DMS 273 (cell line): Measurements from ENCODE around the gene STING1.
A peak's percentile ranks its signal among the peaks of the same experiment; 100 is the strongest.
"Not testable (repeated sequence)": the region's sequence is repeated elsewhere in the genome, so short reads cannot be mapped to it uniquely, and the experiment has no call there.

Source experiments
- DNase-seq: peaks from one replicate; lab custom pipeline; 2025; ENCODE audit not compliant: unreplicated experiment; lab: John Stamatoyannopoulos, UW

Gene STING1

DNA sequence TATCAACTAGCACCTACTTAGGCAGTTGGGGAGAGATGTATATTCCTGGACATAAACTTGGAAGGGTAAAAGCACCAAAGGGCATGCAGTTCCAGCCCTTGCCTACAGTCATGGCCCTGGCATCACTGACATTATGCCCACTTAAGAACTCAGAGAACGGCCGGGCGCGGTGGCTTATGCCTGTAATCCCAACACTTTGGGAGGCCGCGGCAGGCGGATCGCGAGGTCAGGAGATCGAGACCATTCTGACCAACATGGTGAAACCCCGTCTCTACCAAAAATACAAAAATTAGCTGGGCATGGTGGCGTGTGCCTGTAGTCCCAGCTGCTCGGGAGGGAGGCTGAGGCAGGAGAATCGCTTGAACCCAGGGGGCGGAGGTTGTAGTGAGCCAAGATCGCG lies 42.1 kb downstream of the STING1 start:
- DNase-seq, result not testable (repeated sequence)

DNA sequence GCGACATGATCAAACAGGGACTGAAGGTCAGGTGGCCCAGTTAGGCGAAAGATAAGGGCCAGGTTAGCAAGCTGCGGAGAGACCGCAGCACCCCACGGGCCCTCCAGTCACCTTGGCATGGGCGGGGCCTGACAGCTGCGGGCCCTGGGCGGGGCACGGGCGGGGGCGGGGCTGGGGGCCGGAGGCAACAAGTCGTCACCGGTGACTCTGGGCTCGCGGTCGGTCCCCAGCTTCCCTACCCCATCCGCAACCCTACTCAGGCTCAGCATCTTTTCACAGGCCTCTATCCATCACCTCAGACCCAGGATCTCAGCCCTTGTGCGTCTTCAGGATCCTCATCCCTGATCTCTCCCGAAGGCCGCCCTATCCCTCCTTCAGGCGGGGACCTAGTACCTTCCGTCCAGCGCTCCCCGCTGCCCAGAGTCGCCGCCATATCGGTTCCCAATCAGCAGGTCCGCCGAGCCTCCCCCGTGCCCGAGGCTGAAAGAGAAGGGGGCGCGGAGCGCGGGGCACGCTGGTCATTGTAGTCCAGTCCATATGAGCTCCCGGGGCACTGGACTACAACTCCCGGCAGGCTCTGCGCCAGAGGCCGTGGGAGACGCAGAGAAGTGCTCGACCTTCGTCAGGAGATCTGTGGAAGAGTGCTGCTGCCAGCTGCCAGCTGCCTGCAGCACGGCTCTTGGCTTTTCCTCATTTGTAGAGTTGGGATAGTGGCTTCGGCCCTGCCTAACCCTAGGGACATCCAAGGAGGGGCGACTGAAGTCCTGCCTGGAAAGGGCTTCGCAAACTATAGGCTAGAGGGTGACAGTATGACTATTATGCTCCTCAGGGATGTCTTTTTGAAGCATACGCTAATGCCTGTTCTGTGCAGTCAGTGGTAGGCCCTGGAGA lies 43.3 kb downstream of the STING1 start, which contains the start of gene DNAJC18:
Gene DNAJC18 (minus strand): TSS at position 513 of the 891 bp plus-strand sequence. CDS start 80 bp downstream, at position 433.
- DNase-seq, result peak; percentile 98

DNA sequence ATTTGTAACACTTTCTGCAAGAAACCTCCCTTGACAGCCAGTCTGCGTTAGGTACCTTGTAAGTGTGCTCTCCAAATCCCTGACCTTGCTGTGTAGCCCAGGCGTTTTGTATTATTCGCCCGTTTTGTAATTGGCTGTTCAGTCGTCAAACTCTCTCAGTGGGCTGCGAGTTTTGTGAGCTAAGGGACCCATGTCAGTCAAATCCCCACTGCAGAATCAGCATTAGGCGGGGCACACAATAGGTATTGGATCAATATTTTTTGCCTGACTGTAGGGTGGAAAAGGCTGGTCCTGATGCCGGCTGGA lies 43.9 kb downstream of the STING1 start:
- DNase-seq, result no peak

DNA sequence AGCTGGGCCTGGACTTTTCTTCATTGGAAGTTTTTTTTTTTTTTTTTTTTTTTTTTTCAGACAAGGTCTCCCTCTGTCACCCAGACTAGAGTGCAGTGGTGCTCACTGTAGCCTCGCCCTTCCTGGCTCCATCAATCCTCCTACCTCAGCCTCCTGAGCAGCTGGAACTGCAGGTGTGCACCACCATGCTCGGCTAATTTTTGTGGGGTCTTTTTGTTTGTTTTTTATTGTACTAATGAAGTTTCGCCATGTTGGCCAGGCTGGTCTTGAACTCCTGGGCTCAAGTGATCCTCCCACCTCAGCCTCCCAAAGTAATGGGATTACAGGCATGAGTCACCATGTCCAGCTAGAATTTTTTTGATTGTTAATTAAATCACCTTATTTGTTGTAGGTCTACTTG lies 46.9 kb downstream of the STING1 start:
- no peak for DNase-seq

DNA sequence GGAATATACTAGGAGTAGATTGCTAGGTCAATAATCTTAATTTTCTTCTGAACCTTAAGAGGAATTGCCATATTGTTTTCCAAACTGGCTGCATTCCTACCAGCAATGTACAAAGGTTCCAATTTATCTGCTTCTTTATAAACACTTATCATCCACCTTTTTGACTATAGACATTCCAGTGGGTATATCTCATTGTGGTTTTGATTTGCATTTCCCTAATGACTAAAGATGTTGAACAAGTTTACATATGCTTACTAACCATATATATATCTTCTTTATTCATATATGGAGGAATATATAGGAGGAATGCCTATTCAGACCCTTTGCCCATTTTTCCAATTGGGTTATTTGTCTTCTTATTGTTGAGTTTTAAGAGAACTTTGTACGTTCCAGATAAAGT lies 50.9 kb downstream of the STING1 start:
- DNase-seq, result no peak

DNA sequence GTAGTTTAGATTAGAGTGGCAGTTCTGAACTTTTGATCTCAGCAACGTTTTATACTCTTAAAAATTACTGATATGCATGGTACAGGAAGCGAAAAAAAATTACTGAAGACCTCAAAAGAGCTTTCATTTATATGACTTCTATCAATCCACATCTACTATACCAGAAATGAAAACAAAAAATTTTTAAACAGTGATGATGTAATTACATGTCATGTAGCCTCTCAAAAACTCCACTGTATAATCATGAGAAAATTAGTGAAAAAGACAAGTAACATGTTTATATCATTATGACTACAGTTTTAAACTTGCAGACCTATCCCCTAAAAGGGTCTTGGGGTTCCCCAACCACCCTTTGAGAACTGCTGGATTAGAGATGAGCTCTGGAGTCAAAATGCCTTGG lies 52.5 kb downstream of the STING1 start:
- DNase-seq, result no peak

DNA sequence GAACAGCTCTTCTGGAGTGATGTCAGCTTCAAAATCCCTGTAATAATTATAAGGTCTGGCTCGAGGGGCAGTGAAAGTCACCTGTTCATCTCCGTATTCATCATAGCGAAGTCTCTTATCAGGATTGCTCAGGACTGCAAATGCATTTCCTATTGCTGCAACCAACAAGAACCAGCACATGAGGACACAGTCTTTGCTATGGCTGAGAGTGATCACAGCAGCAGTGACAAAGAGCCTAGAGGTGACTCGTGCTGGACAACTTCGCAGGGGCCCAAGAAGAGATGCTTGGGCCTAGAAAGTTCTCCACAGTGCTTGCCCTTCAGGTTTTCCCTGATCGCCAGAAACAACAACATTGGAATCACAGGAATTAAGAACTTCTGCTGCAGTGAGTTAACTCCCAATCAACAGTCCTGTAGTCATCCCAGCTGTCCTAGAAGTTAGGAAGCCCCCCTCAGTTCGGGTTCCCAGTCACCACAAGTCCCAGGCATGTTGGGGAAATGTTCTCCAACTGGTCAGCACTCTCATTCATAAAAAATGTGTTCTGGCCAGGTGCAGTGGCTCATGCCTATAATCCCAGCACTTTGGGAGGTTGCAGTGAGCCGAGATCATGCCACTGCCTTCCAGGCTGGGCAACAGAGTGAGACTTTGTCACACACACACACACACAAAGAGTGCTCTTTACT lies 56.2 kb downstream of the STING1 start:
- no peak for DNase-seq
